SU-DHL-6 (cell line): ENCODE results near the gene ARMC8.

Experiments used
- H2AFZ ChIP-seq: fragments of 200-600 bp; sonication (generic); 2 replicates; pipeline ENCODE4 v1.6.1; 2014; ENCODE audit warnings: low read depth, mild to moderate bottlenecking, moderate library complexity, mixed read lengths, antibody characterized with exemption, low read length; ENCODE audit not compliant: severe bottlenecking
- H3F3A ChIP-seq: fragments of 200-600 bp; shearing (Covaris generic); 2 replicates; pipeline ENCODE4 v1.6.0; 2016; ENCODE audit warnings: antibody characterized with exemption, mild to moderate bottlenecking; ENCODE audit not compliant: insufficient read depth
- H3K27ac ChIP-seq: fragments of 200-600 bp; sonication (generic); 2 replicates; pipeline ENCODE4 v1.5.1; 2016; ENCODE audit warnings: low read depth, mild to moderate bottlenecking, low read length, moderate library complexity, mixed read lengths
- H3K27me3 ChIP-seq: fragments of 200-600 bp; sonication (generic), shearing (Covaris generic); 2 replicates; pipeline ENCODE4 v1.6.0; 2014; ENCODE audit warnings: mild to moderate bottlenecking, low read length
- H3K36me3 ChIP-seq: fragments of 200-600 bp; sonication (generic); 2 replicates; pipeline ENCODE4 v1.6.1; 2014; ENCODE audit warnings: mild to moderate bottlenecking, low read length, mixed read lengths
- H3K4me2 ChIP-seq: fragments of 300-600, 200-600 bp; shearing (Covaris generic), sonication (generic); 2 replicates; pipeline ENCODE4 v1.6.0; 2014; ENCODE audit warnings: low read length, low read depth, mild to moderate bottlenecking; ENCODE audit not compliant: poor library complexity, severe bottlenecking
- H3K4me3 ChIP-seq: fragments of 200-600 bp; sonication (generic); 2 replicates; pipeline ENCODE4 v1.5.1; 2014; ENCODE audit warnings: antibody characterized with exemption, low read length, mild to moderate bottlenecking, mixed read lengths; ENCODE audit not compliant: insufficient read depth, poor library complexity, severe bottlenecking
- H3K79me2 ChIP-seq: fragments of 200-600 bp; sonication (generic); 2 replicates; pipeline ENCODE4 v1.6.1; 2014; ENCODE audit warnings: mild to moderate bottlenecking, low read length, moderate library complexity; ENCODE audit not compliant: insufficient read depth
- H3K9ac ChIP-seq: fragments of 200-600 bp; sonication (generic); 2 replicates; pipeline ENCODE4 v1.7.0; 2014; ENCODE audit warnings: mild to moderate bottlenecking, low read length
- H3K9me2 ChIP-seq: fragments of 200-600 bp; sonication (generic); replicated peaks from 2 replicates; pipeline ENCODE4 v1.6.1; 2014; ENCODE audit warnings: low read length; ENCODE audit not compliant: insufficient read depth
- H3K9me3 ChIP-seq: fragments of 200-600 bp; sonication (generic); 2 replicates; pipeline ENCODE4 v1.6.1; 2014; ENCODE audit warnings: low read length, mixed read lengths; ENCODE audit not compliant: insufficient read depth
- H4K20me1 ChIP-seq: fragments of 200-600 bp; sonication (generic); 2 replicates; pipeline ENCODE4 v1.6.1; 2014; ENCODE audit warnings: low read depth, mild to moderate bottlenecking, antibody characterized with exemption, low read length, moderate library complexity, mixed read lengths
- EZH2phosphoT487 ChIP-seq: fragments of 200-600 bp; sonication (generic), shearing (Covaris generic); conservative IDR thresholded peaks from 2 replicates; pipeline ENCODE4 v1.6.1; 2018; ENCODE audit warnings: mild to moderate bottlenecking, antibody characterized with exemption, low read length, moderate library complexity, mixed read lengths
- TF ChIP-seq, protein P1 (sequence below): fragments of 200-600 bp; sonication (generic); IDR thresholded peaks from one replicate; pipeline ENCODE4 v1.5.1; 2017; ENCODE audit warnings: antibody characterized with exemption, mild to moderate bottlenecking, low read length, moderate library complexity; ENCODE audit not compliant: insufficient read depth, poor library complexity, severe bottlenecking

The ARMC8 gene

DNA sequence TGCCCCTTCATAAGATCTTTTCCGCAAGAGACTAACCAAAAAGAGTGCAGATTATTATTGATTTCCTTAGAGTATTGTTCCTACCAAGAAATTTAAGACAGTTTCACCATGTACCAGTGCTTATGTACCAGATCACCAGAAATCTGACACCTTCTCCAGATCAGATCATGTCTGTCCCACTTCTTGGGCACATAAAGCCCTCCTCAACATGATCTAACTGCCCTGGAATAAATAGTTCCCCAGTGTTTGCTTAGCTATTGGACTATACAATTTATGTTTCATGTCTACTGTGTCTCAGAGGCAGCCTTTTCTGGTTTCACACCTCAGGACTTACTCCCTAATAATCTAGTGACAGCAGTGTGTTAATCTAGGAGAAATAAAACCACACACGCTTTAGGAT lies 95.7 kb downstream of the ARMC8 start:
- Histone ChIP-seq H3K79me2 (no peaks in the 10 kb centered on the region), H2AFZ (no peak overlapping the region), H3F3A (no peaks in the 10 kb centered on the region), H3K9me2 (no peaks in the 10 kb centered on the region), H3K36me3 (no peaks in the 10 kb centered on the region; the same call in 1 of the 2 replicates), H3K27ac (no peak overlapping the region), H4K20me1 (no peaks in the 10 kb centered on the region), H3K4me3 (no peak overlapping the region), H3K27me3 (no peaks in the 10 kb centered on the region), H3K9me3 (no peaks in the 10 kb centered on the region), H3K9ac (no peak overlapping the region), H3K4me2 (no peak overlapping the region)
- no peak for TF ChIP-seq EZH2phosphoT487
- TF ChIP-seq, protein P1, sequence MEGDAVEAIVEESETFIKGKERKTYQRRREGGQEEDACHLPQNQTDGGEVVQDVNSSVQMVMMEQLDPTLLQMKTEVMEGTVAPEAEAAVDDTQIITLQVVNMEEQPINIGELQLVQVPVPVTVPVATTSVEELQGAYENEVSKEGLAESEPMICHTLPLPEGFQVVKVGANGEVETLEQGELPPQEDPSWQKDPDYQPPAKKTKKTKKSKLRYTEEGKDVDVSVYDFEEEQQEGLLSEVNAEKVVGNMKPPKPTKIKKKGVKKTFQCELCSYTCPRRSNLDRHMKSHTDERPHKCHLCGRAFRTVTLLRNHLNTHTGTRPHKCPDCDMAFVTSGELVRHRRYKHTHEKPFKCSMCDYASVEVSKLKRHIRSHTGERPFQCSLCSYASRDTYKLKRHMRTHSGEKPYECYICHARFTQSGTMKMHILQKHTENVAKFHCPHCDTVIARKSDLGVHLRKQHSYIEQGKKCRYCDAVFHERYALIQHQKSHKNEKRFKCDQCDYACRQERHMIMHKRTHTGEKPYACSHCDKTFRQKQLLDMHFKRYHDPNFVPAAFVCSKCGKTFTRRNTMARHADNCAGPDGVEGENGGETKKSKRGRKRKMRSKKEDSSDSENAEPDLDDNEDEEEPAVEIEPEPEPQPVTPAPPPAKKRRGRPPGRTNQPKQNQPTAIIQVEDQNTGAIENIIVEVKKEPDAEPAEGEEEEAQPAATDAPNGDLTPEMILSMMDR, result no peak

DNA sequence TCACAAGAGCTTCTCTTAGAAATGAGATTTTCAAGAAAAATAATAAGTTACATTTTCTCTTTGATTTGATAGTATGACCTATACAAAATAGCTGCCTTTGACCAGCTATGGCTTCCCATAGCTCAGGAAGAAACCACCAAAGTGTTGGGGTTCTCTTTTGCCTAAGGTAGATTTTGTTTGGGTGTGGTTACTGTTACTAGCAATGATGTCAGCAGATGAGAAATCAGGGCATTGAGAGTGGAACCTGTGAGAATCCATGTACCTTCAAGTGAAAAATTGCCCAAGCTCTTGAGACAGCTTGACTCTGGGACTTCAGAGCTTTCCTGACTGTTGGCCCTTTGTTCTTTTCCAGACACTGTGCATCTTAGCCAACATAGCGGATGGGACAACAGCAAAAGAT lies 97.0 kb downstream of the ARMC8 start:
- Histone ChIP-seq H3K9me2 (no peaks in the 10 kb centered on the region), H3K27ac (no peak overlapping the region), H3K79me2 (no peaks in the 10 kb centered on the region), H3K9ac (no peak overlapping the region), H3K4me2 (no peak overlapping the region), H2AFZ (no peak overlapping the region), H3K9me3 (no peaks in the 10 kb centered on the region), H3K36me3 (no peaks in the 10 kb centered on the region; the same call in 1 of the 2 replicates), H3F3A (no peaks in the 10 kb centered on the region), H3K27me3 (no peaks in the 10 kb centered on the region), H4K20me1 (no peaks in the 10 kb centered on the region), H3K4me3 (no peak overlapping the region)
- TF ChIP-seq EZH2phosphoT487, result no peak
- TF ChIP-seq, protein P1, result no peak

DNA sequence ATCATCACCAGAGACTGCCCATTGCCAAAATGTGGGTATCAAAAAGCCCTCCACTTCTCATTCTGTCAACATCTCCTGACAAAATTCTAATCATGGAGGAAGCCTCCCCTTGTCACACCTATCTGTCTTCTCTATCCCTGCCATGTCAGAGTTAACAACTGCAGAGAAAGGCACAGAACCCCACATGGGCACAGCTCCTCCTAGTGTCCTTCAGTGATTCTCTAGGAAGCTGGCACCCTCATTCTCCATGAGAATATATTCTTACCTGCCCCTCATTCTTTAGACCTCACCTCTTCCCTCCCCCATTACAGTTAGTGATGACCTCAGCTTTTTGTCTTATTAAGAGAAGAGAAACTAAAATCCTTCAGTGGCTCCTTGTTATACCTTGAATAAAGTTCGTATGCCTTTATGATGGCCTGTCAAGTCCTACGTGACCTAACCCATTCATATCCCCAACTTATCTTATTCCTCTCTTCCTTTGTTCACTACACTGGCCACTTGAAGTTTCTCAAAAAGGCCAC lies 97.9 kb downstream of the ARMC8 start:
- no peak overlapping the region for H2AFZ ChIP-seq
- no peak overlapping the region for H3K4me3 ChIP-seq
- H3K79me2 ChIP-seq, result no peaks in the 10 kb centered on the region
- H3F3A ChIP-seq, result no peaks in the 10 kb centered on the region
- H4K20me1 ChIP-seq, result no peaks in the 10 kb centered on the region
- no peak overlapping the region for H3K4me2 ChIP-seq
- no peaks in the 10 kb centered on the region for H3K9me3 ChIP-seq
- no peaks in the 10 kb centered on the region for H3K27me3 ChIP-seq
- H3K9me2 ChIP-seq, result no peaks in the 10 kb centered on the region
- H3K36me3 ChIP-seq, result no peaks in the 10 kb centered on the region; the same call in 1 of the 2 replicates
- no peak overlapping the region for H3K9ac ChIP-seq
- no peak overlapping the region for H3K27ac ChIP-seq
- TF ChIP-seq, protein P1, result no peak
- TF ChIP-seq EZH2phosphoT487, result no peak
